HUDEP-2 (cell line): ENCODE data around the gene GPR132.

Experiments
- DNase-seq, 76 experiments: peaks; one replicate each; lab custom pipeline; 2025; ENCODE audit not compliant: unreplicated experiment in 76 of 76; lab: John Stamatoyannopoulos, UW

Gene GPR132

DNA sequence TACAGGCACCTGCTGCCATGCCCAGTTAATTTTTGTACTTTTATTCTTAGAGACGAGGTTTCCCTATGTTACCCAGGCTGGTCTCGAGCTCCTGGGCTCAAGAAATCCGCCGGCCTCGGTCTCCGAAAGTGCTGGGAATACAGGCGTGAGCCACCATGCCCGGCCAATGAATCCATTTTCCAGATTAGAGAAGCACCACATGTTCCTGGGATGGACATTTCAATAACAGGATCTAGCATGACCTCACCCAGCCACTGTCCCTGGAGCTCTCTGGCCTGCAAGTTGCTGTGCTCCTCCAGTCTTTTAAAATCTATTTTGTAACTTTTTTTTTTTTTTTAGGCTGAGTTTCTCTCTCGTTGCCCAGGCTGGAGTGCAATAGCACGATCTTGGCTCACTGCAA lies 2.2 kb downstream of the GPR132 start:
- no peak for DNase-seq

DNA sequence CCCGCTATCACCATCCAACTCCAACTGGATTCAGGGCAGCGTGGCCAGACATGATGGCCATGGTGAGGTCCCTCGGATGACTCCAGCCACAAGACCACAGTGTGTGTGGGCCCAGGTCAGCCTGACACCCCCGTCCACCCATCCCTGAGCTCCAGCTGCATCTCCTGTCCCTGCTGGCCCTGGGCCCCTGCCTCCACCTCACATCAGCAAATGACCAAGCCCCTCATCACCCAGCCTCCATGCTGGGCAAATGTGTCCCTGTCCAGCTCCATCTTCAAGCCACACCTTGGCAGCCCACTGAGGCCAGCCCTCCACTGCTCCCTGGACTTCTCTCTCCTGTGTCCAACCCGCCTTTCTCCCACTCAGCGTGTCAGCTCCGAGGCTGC lies 3.2 kb downstream of the GPR132 start:
- DNase-seq: no peak

DNA sequence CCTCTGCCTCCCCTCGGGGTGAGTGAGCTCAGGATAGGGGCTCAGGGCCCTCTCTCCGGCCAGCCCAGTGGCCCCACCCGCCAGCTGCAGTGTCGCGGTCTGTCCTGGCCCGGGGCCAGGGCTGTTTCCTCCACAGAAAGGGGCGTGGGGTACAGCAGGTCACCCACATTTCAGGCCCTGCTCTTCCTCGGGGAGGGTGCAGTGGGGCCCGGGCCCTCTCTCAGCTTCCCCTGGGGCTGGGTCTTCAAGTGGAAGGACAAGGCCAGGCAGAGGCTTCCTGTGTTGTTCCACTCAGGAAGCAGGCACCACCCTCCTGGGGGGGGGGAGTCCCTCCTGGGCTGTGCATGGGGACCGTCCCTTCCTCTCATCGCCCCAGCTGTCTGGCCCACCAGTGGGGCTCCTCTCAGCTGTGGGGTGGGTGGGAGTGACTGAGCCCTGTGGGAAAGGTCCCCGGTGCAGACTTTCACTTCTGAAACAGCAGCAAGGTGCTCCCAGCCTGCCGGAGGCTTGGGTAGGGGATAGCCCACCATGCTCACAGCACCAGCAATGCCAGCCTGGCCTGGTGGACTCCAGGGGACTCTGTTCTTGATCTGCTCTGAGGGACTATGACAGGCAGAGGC lies 3.7 kb downstream of the GPR132 start:
- peak in 1 of 76 experiments; percentile 16 for DNase-seq

DNA sequence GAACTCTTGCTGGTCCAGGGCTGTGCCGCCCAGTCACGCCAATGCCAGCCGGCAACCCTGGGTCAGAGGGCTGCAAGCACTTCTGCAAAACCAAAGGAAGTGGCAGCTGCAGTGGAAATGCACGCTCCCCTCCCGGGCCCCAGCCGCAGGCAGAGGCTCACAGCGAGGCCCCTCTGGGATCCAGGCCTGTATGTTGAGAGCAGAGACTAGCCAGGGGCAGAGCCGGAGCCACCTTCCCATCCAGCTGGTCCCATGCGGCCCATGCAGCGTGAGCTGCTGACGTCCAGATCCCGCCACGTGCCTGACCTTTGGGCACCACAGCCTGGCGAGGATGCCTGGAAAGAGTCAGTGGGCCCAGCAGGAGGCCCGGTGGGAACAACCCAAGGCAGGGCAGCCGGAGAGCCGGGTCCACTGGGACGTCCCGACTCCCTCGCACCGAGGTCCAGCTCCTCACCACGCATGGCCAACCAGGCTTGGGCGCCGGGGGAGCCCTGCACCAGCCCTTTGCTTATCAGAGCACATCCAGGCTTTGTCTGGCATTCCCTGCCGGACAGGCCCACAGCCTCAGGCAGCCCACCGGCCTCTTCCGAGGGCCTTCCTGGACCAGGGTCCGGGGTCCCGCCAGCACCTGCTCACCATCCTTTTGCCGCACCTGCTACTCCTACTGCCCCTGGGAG lies 4.3 kb downstream of the GPR132 start:
- DNase-seq: no peak

DNA sequence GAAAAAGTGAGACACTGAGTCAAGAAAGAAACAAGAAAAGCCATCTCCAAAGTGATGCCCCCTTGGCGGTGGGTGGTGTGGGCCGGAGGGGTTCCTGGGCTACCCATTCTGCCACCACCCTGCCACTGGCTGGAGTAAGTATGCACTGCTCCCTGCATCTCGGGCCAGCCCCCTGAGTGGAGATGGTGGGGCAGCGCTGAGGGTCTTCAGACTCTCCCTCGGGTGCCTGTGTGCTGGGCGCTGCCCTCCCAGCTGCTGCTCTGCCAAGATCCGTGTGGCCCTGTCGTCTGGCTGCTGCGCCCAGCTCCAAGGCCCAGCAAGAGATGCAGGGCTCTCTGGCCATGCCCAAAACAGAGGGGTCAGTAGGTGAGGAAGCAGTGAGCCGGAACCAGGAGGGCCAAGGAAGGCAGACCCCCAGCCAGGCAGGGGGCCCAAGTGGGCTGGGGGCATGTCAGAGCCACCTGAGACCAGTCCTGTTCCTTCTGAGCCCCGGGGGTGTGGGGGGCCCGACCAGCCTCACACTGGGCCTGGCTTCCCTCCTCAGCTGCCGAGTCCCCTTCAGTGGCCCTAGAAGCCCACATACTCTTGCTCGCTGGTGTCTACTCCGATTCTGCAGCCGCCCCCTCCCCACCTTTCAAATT lies 5.2 kb downstream of the GPR132 start:
- no peak for DNase-seq

DNA sequence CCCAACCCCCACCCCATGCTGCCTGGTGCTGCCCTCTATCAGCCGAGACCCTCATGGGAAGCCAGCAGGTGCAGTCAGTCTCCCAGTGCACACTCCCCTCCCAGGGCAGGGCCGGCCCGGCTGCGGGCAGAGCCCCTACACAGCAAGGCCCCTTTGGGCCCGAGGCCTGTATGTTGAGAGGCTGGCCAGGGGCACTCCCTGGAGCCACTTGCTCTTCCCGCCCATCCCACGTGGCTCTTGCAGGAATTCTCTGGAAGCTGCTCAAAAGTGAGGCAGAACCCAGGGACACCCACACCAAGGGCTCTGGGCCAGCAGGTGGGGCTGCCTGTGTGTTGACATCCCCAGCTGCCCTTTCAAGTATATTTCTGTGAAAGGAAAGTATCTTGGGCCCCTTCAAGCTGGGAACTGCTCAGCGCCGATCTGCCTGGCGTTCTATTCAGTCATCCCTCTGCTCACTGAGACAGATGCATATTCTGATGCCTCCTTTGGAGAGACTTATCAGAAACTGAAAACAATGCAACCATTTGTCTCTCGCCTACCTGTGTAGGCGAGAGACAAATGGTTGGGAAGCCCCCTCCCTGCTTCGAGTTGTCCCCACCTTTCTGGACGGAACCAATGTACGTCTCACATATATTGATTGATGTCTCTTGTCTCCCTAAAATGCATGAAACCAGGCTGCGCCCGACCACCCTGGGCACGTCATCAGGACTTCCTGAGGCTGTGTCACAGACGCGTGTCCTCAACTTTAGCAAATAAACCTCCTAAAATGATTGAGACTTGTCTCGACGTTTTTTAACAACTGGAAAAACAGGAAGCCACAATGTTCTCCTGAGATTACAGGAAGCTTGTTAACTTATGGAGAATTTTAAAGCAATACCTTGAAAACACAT lies 6.0 kb downstream of the GPR132 start:
- DNase-seq: no peak

DNA sequence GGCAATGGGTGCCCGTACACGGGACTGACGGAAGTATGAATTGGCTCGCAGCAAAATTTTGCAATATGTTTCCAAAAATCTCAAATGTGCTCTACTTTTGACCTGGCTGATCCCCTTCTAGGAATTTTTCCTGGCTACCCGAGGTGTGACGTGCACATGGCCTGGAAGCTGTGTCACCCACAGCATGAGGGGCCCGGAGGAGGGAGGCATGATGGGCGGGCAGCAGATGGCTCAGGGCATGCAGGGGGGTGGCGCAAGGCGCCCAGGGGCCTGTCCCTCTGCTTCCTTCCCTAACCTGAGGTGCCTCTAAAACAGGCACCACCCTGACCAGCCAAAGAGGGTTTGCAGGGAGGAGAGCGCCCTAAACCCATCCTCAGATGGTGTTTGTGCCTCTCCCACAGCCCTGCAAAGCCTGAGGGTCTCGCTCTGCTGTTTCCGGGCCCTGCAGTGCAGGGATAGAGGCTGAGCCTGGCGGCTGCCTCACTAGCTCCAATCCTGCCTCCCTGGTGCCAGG lies 6.7 kb downstream of the GPR132 start:
- DNase-seq: no peak

DNA sequence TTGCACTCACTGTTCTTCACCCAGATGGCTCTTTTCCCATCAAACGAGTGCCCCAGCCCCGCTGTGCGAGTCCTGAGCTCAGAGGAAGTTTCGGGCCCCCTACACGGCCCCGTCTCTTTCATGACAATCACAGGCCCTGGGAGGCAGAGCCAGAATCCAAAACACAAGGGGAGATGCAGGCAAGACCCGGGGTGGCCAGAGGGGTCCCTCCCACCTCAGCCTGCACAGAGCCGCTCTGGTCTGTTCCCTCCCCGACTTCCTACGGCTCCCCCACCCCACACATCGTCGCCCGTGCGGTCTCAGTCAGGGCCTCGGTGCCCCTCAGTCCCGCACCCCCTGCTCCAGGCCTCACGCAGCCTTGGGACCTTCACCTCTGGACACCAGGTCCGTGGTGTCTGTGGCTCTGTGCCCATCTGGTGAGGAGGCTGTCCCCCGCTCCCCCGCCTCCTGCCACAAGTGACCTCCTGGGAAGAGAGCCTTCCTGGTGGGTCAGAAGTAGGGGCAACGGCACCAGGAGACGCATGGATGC lies 8.9 kb downstream of the GPR132 start:
- DNase-seq: no peak

DNA sequence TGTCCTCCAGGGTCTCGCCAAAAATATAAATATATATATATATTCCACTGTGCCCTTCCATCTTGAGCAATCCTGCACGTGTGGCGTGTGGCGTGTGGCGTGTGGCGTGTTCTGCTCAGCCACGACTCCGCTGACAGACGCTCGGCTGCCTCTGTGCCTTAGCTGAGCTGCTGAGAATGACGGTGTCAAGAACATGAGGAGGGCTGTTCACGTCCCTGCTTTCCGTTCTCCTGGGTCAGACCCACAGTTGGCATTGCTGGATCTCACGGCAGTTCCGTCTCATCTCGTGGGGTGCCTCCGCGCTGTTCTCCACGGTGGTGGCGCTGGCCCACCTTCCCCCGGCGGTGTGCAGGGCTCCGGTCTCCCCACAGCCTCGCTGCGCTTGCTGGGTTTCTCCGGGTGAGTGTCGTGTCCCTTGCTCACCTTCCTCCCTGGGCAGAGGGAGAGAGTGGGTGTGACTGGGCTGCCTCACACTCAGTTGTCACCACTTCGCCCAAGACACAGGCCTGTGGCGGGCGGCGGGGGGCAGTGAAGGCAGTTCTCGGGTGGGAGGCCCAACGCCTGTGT lies 9.4 kb downstream of the GPR132 start:
- no peak for DNase-seq

DNA sequence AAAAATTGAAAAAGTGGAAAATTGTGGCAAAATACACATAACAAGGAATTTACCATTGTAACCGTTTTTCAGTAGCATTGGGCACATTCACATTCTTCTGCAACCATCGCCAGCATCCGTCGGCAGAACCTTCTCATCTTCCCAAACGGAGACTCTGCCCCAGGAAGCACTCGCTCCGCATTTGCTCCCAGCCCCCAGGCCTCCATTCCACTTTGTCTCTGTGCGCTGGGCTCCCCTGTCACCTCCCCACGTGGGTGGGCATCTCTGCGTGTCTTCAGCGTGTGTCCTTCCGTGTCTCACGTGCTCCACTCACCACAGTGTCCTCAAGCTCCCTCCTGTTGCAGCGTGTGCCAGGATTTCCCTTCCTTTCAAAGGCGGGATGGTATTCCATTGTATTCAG lies 9.9 kb downstream of the GPR132 start:
- no peak for DNase-seq

DNA sequence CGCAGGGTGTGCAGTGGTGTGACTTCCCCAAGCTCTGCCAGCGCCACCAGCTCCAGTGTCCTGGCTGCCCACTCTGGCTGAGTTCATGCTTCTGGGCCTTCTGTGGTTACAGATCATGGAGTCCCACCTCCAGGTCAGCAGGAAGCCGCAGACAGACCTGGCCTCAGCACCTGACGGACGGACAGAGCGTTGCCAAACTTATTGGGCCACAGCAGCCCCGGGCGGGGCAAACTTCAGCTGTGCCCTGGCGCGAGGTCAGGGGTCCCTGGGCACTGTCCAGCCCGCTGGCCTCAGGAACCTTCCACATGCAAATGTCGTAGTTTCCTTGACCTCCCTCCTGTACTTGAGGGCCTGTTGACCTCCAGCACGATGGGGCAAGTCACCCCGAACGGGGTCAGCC lies 11.2 kb downstream of the GPR132 start:
- no peak for DNase-seq

DNA sequence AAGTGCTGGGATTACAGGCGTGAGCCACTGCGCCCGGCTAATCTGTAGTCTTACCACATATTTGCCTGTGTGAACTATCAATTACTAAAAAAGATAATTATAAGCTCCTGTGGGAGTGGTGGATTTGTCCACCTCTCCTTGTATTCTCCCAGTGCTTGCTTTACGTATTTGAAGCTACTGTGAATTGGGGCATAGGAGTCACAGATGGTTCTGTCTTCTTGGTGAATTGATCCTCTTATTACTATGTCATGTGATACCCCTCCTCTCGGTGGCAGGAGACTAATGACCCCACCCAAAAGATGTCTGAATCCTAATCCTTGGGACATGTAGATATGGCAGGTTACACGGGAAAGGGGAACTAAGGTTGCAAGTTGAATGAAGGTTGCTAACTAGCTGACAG lies 11.8 kb downstream of the GPR132 start:
- DNase-seq: no peak

DNA sequence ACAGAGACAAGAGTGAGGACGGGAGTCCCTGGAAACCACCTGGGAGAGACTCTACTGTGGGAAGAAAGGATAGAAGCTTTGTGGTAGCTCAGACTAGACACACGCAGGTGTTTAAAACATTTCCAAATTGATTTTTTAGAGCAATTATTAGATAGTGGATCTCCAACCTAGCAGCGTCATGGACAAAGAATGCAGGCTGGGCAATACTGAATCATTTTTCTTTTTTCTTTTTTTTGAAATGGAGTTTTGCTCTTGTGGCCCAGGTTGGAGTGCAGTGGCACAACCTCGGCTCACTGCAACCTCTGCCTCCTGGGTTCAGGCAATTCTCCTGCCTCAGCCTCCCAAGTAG lies 13.1 kb downstream of the GPR132 start:
- no peak for DNase-seq

DNA sequence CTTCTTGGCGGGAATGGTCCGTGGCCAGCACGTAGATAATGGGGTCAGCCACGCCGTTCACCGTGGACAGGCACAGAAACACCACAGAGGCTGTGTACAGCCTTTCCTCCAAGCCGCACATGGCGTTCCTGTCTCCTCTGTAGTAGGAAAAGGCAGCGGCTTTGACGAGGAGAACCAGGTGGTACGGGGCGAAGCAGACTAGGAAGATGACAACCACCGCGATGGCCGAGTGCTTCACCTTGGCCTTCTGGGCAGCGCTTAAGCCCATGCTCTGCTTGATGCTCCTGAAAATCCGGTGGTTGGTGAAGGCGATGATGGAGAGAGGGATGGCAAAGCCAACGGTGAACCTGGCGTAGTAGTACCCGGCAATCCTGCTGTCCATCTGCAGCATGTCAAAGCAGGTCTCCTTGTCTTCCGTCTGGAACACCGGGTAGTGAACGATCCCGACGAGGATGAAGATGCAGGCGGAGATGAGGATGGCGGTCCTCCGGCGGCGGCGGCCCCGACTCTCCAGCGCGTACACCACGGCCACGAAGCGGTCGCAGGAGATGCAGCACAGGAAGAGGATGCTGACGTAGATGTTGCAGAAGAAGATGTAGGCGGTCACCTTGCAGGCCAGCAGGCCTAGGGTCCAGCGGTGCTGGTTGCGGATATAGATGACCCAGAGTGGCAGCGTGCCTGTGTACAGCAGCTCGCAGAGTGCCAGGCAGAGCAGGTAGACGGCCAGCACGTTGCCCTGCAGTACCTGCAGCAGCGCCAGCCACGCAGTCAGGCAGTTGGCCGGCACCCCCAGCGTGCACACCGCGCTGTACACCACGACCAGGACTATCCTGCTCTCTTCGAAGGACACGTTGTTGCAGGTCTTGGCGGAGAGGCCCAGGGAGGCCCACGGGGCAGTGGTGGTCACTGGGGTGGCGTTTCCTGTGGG lies 13.8 kb downstream of the GPR132 start:
- DNase-seq: no peak

DNA sequence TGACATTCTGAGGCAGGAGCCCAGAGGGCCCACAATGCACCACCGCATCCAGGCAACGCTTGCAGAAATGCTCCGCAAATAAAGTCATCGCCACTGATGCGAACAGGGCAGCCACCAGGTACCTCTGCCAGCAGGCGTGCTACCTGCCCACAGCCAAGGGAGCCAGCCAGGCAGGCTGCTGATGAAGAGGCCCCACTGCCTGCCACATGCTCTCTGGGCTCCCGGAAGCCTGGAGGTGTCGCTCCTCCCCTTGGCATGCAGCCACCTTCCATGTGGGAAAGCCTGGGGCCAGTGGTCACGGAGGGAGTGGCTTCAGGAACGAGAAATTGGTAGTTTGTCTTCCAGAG lies 14.7 kb downstream of the GPR132 start:
- peak in 18 of 76 experiments; percentile 7 to 52 (median 19) for DNase-seq

DNA sequence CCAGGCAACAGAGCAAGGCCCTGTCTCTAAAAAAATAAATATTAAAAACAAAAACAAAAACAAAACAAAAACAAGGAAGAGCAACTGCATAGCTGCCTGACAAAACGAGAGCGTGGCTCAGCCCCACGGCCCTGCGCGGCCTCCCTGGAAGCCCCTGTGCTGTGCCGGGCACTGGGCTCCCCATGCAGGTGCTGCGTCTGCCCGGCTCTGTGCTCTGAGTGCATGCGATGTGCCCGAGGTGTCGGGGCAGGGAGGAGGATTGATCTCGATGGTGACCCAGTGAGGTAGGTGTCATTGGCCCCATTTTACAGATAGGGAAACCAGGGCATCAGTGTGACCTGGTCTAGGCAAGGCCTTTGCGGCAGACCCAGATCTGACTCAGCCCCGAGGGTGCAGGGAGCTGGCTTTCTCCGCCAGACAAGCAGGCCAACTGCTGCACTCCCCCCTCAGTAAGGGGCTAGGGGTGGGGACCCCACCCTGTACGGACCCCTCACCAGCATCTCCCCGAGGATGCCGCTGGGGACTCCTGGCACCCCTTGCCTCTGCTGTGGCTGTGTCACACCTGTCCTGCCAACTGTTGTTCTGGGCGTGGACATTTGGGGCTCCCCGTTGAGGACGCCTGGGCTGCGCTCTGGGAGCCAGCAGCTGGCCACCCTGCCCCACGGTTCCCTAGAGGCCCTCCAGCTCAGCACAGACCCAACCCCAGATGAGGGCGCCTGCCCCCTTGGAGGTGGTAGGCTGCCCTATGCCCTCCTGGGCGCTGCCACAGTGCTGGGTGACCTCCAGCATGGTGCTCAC lies 15.3 kb downstream of the GPR132 start:
- DNase-seq: no peak

DNA sequence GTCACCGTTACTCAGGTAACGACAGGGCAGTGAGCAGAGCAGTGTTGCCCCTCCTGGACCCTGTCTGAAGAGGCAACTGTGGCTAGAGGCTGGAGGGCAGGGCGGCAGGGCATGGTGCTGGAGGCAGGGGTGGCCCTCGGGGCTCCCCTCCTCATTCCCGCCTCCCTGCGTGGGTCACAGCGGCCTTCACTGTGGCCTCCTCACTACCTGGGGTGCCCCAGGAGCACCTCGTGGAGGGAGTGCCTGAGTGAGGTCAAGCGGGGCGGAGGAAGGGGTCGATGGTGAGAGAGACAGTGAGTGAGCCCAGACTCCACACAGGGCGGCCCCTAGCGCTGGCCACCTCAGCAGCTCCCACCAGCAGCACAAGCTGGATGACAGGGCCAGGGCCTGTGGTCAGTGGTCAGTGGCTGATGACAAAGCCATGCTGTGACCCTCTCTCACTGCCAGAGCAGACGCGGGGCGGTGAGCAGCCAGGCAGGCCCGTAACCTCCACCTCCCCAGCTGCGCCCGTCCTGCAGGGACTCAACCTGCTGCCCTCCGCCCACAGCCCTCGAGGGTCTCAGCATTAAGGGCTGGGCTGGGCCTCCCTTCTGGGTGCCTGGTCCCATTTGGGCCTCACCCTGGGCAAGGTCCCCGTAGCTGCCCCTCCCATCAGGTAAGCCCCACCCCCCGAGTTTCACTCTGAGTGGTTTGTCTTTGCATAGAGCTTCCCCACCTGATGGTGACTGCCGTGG lies 17.8 kb downstream of the GPR132 start:
- no peak for DNase-seq

DNA sequence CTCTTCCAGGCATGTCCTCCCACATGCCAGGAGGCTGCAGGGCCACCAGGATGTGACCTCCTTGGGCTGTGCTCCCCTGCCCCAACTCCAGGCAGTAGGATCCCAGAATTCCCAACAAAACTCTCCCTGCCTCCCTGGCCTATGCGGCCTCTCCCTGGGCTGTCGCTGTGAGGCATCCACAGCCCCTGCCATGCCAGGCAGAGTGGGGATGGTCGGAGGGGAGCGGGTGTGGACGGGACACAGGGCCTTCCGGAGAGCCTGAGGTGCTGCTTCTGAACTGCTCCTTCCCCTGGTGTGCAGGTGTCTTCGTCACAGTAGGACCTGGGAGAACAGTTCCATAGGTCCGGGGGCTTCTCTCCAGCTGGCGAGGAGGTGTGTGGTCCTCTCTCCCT lies 18.3 kb downstream of the GPR132 start:
- no peak for DNase-seq
